H1 (cell line): ENCODE data around the gene SPTAN1. TPM values are rescaled to one million over a fixed set of nuclear protein-coding genes. Genes with fewer than 3 reads are reported as not detected.

Experiments
- CHD2 ChIP-seq: IDR thresholded peaks from 2 replicates; pipeline ENCODE4 v1.6.1; 2012; ENCODE audit warnings: low read length, improper control_type of control experiment
- CHD7 ChIP-seq: fragments of 300-600 bp; sonication (generic); IDR thresholded peaks from 2 replicates; pipeline ENCODE4 v1.7.1; 2012; ENCODE audit warnings: low read length, moderate library complexity, mild to moderate bottlenecking, inconsistent platforms; ENCODE audit not compliant: insufficient replicate concordance
- EZH2 ChIP-seq: fragments of 200-600 bp; sonication (generic); IDR thresholded peaks from 2 replicates; pipeline ENCODE4 v1.7.1; 2012; ENCODE audit warnings: low read depth, mild to moderate bottlenecking, moderate library complexity, low read length, inconsistent platforms; ENCODE audit not compliant: severe bottlenecking
- MAFK ChIP-seq: IDR thresholded peaks from 2 replicates; pipeline ENCODE4 v1.6.1; 2012; ENCODE audit warnings: low read depth, mild to moderate bottlenecking, improper control_type of control experiment, low read length
- SAP30 ChIP-seq: fragments of 300-600 bp; sonication (generic); IDR thresholded peaks from 2 replicates; pipeline ENCODE4 v1.7.1; 2012; ENCODE audit warnings: low read length, moderate library complexity, mild to moderate bottlenecking, inconsistent platforms; ENCODE audit not compliant: insufficient read depth, insufficient replicate concordance
- SIRT6 ChIP-seq: IDR thresholded peaks from one replicate; pipeline ENCODE4 v1.7.1; 2012; ENCODE audit warnings: low read length, inconsistent platforms
- SP2 ChIP-seq: IDR thresholded peaks from 2 replicates; pipeline ENCODE4 v1.6.1; 2012; ENCODE audit warnings: mild to moderate bottlenecking, low read length, inconsistent platforms
- SP4 ChIP-seq: IDR thresholded peaks from 2 replicates; pipeline ENCODE4 v1.6.1; 2012; ENCODE audit warnings: low read length, inconsistent platforms
- YY1 ChIP-seq: IDR thresholded peaks from 2 replicates; pipeline ENCODE4 v1.6.1; 2011; ENCODE audit warnings: low read depth, mild to moderate bottlenecking, low read length
- polyA plus RNA-seq, 7 experiments: library from polyadenylated mRNA; depleted of rRNA in 3 of 7; stranded (reverse) in 5 of 7; unstranded in 2 of 7; fragments of >200 nt in 5 of 7; fragments of 200-250 nt in 2 of 7; gene quantifications; 1 replicate in 5 of 7; 2 replicates in 1 of 7; 4 replicates in 1 of 7; pipeline versions ENCODE4 v1.2.1 to v1.2.3, GENCODE V29; 2011 to 2013; ENCODE audit warnings: missing spikeins in 2 of 7, mixed read lengths in 2 of 7
- total RNA-seq: library from RNA; stranded (reverse); fragmentation: NEBNext Ultra II Directional; extraction: Animal tissue kit (Norgen Biotek cat#: 25700); gene quantifications from 2 replicates; pipeline ENCODE4 v1.2.1, GENCODE V29; 2021
- TF ChIP-seq, protein P1 (sequence below), 3 experiments: IDR thresholded peaks; 1 replicate in 2 of 3; 2 replicates in 1 of 3; pipeline versions ENCODE4 v1.5.1 to v1.6.1; 2011; ENCODE audit warnings: low read length in 3 of 3, mild to moderate bottlenecking in 3 of 3, inconsistent platforms in 2 of 3, low read depth in 1 of 3, moderate library complexity in 1 of 3; ENCODE audit not compliant: insufficient read depth in 1 of 3; ENCODE audit errors: control extremely low read depth in 1 of 3

SPTAN1 gene
- total and polyA plus RNA-seq, 2 of the 8 experiments (the other 6 are each of a cell fraction or from before 2014, with no cell fraction given): 182 to 216 TPM

DNA sequence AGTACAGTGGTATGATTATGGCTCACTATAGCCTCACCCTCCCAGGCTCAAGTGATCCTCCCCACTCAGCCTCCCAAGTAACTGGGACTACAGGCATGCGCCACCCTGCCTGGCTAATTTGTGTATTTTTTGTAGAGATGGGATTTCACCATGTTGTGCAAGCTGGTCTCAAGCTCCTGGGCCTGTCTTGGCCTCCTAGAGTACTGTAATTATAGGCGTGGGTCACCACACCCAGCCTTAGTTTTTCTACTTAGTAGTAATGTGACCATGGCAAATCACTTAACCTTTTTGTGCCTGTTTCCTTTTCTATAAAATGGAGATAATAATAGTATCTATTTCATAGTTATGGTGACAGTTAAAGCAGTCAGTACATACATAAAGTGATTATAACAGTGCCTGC, 25.7 kb upstream of the SPTAN1 start (continued):
- TF ChIP-seq CHD7 (no peak), CHD2 (no peak), SP4 (no peak), SAP30 (no peak), YY1 (no peak), EZH2 (no peak), MAFK (no peak), SIRT6 (no peak), SP2 (no peak)
- TF ChIP-seq, protein P1, sequence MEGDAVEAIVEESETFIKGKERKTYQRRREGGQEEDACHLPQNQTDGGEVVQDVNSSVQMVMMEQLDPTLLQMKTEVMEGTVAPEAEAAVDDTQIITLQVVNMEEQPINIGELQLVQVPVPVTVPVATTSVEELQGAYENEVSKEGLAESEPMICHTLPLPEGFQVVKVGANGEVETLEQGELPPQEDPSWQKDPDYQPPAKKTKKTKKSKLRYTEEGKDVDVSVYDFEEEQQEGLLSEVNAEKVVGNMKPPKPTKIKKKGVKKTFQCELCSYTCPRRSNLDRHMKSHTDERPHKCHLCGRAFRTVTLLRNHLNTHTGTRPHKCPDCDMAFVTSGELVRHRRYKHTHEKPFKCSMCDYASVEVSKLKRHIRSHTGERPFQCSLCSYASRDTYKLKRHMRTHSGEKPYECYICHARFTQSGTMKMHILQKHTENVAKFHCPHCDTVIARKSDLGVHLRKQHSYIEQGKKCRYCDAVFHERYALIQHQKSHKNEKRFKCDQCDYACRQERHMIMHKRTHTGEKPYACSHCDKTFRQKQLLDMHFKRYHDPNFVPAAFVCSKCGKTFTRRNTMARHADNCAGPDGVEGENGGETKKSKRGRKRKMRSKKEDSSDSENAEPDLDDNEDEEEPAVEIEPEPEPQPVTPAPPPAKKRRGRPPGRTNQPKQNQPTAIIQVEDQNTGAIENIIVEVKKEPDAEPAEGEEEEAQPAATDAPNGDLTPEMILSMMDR (IDR thresholded peaks at IDR 0.05; ENCODE audit: control extremely low read depth in 1 of 3, insufficient read depth in 1 of 3, low read depth in 1 of 3, low read length in 3 of 3): no peak
